Measurements from ENCODE around the gene PADI6.

Gene PADI6

DNA sequence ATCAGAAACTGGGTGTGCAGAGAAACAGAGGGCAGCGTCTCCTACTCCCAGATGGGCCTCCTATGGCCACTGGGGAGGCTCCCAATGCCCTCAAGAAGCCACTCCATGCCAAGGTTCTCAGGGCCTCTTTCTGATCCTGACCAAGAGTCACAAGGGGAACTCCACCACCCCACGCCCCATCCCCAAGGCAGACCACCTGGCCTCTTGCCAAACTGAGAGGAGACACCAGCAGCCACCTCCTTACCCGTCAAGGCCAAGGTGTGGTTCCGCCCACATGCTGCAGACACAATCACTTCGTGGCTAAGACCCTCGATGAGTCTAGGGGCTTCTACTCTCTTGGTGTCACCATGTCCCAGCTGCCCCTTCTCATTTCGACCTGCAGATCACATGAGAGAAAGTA, 50.5 kb downstream of the PADI6 start:
- no peak for DNase-seq (ENCODE audit: low read depth)
- no peak overlapping the region for H3K4me3 ChIP-seq (ENCODE audit: low read depth, low read length)
- TF ChIP-seq, protein P1, sequence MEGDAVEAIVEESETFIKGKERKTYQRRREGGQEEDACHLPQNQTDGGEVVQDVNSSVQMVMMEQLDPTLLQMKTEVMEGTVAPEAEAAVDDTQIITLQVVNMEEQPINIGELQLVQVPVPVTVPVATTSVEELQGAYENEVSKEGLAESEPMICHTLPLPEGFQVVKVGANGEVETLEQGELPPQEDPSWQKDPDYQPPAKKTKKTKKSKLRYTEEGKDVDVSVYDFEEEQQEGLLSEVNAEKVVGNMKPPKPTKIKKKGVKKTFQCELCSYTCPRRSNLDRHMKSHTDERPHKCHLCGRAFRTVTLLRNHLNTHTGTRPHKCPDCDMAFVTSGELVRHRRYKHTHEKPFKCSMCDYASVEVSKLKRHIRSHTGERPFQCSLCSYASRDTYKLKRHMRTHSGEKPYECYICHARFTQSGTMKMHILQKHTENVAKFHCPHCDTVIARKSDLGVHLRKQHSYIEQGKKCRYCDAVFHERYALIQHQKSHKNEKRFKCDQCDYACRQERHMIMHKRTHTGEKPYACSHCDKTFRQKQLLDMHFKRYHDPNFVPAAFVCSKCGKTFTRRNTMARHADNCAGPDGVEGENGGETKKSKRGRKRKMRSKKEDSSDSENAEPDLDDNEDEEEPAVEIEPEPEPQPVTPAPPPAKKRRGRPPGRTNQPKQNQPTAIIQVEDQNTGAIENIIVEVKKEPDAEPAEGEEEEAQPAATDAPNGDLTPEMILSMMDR (IDR thresholded peaks at IDR 0.05; ENCODE audit: insufficient read depth, low read depth, low read length, missing control alignments) = no peak

- no peak for DNase-seq (ENCODE audit: low read depth)
- TF ChIP-seq, protein P1 (IDR thresholded peaks at IDR 0.05; ENCODE audit: insufficient read depth, low read depth, low read length, missing control alignments) = no peak
Measured at GRCh38 chr1:17423781-17424245, 51.8 kb downstream of the PADI6 start.

DNA sequence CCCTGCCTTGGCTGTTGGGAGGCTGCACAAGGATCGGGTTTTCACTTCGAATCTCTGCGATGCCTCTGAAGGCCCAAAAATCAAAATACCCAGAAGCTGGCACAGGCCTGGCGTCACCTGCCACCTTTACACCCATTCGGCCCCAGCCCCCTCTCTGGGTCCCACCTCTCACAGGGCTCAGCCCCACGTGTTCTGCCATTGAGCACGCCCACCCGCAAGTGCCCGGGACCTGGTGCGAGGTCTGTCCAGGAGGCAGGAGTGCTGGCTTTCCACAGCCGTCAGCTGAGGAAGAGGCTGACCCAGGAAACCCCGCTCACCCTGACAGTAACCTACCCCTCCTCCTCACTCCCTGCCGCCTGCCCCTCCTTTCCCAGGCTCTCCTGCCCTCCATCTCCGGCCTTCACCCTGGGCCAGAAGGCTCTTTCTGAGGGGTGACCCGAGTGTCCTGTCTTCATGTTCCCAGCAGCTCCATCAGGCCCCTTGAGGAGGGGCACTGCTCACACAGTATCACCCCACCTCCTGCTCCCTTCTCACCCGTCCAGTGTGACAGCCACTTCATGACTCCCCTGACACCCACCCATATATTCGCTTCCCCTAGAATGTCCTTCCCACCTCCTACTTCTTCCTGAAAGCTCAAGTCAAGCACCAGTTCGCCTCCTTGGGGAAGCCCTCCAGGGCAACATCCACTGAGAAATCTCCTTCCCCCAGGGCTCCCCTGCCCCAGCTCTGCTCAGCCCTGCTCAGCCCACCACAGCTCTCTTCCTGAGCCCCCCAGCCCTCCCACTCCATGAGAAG, 54.0 kb downstream of the PADI6 start:
- no peak for DNase-seq (ENCODE audit: low read depth)
- TF ChIP-seq, protein P1 (IDR thresholded peaks at IDR 0.05; ENCODE audit: insufficient read depth, low read depth, low read length, missing control alignments) = no peak

More at GRCh38 chr1:17423781-17424245, 51.8 kb downstream of the PADI6 start:
- no peak overlapping the region for H3K4me3 ChIP-seq (ENCODE audit: low read depth, low read length)

DNA sequence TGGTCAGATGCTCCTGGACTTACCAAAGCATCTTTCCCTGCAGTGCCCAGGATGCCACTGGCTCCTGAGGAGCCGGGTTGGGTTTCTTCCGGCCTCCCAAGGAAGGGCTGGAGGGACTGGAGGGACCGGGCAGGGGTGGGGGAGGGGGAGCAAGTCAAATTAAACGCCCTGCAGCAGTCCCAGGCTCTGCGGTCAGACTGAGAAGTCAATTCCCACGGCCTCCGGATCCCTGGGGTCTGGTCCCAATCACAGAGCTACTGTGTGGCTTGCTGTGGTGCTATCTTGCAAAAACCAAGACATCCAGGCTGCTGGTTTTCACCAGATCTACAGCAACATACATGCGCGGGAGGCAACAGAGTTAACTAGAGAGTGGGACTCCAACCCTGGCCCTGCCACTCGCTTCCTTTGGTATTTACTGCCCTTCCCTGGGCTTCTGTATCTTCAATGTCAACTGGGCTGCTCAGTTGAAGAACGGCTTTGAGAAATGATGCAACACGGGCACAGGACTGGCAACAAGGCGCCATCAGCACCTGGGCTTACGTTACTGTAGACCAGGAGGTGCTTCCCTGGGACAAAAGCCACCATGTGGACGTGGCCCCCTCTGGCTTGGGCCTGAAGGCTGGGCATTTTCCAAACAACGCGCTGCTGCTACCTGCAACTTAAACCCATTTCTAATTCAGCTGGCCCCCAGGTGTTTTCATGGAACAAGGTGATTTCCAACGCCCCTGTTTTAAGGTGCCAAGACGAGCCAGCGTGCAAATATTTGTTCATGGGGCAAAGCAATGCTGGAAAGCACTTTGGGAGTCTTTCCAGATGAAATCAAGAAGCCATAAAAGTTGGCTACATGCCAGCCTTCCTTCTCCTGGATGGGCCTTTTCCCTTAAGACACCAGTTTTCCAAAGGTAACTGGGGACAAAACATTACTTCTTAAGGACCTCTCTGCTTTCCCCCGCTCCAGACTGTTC, 56.0 kb downstream of the PADI6 start:
- DNase-seq (ENCODE audit: low read depth) = no peak
- TF ChIP-seq, protein P1 (IDR thresholded peaks at IDR 0.05; ENCODE audit: insufficient read depth, low read depth, low read length, missing control alignments) = no peak
- no peak overlapping the region for H3K4me3 ChIP-seq (ENCODE audit: low read depth, low read length)

More for the DNA sequence above, 54.0 kb downstream of the PADI6 start:
- no peak overlapping the region for H3K4me3 ChIP-seq (ENCODE audit: low read depth, low read length)

DNA sequence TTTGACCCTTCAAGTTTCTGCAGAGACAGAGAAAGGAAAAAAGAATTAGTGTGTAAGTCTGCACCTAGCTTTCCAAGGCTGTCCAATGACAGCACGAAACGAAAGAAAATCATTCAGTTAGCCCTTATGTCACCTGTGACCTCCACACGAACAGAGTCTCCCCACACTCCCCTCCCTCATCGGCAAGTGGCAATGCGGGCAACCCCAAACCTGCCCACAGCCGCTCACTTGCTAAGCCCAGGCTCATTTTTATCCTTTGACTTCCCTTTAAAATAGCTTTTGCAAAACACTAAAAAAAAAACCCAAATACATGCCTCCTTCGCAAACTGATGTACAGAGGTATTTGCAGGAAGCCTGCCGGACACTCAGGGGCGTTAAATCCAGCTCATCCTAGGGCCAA, 57.2 kb downstream of the PADI6 start:
- no peak for DNase-seq (ENCODE audit: low read depth)
- no peak overlapping the region for H3K4me3 ChIP-seq (ENCODE audit: low read depth, low read length)
- TF ChIP-seq, protein P1 (IDR thresholded peaks at IDR 0.05; ENCODE audit: insufficient read depth, low read depth, low read length, missing control alignments) = no peak

DNA sequence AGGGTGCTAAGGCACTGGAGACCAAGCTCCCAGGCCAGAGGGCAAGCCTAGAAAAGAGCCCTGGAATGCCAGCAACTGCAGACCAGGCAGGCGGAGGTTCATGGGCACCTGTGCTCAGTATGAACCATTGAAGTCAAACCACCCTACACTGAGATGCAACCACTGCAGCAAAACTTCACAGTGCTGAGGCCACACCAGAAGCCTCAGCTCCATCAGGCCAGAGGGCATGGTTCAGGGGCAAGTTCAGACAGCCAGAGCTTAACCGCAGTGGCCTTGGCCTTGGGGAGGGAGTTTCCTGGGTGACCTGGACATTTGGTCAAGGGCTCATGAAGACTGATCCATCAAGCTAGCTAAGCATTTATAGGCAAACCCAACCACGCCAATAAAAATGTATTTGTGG, 60.4 kb downstream of the PADI6 start:
- TF ChIP-seq, protein P1 (IDR thresholded peaks at IDR 0.05; ENCODE audit: insufficient read depth, low read depth, low read length, missing control alignments) = no peak
- DNase-seq (ENCODE audit: low read depth) = no peak
- H3K4me3 ChIP-seq (ENCODE audit: low read depth, low read length) = no peak overlapping the region

Measured in GM12865 (cell line).